WTC11 (cell line): Measurements from ENCODE around the gene OST4.
"Not testable (repeated sequence)": the region's sequence is repeated elsewhere in the genome, so short reads cannot be mapped to it uniquely, and the experiment has no call there.

Experiments used
- AFF4 ChIP-seq: sonication (generic); formaldehyde crosslinking; IDR thresholded peaks from 2 replicates; pipeline ENCODE4 v1.8.1; 2023; ENCODE audit warnings: mild to moderate bottlenecking, missing genetic modification reagents, borderline replicate concordance
- CBFB ChIP-seq: sonication (generic); formaldehyde crosslinking; IDR thresholded peaks from 2 replicates; pipeline ENCODE4 v1.8.1; 2022; ENCODE audit warnings: mild to moderate bottlenecking, low read depth, missing genetic modification reagents
- CTCF ChIP-seq: fragments of 200-600 bp; IDR thresholded peaks from 2 replicates; pipeline ENCODE4 v1.8.0; 2022; ENCODE audit warnings: antibody characterized with exemption
- IRF1 ChIP-seq: sonication (generic); formaldehyde crosslinking; IDR thresholded peaks from 2 replicates; pipeline ENCODE4 v1.8.0; 2023; ENCODE audit warnings: missing genetic modification reagents
- JUN ChIP-seq: sonication (generic); formaldehyde crosslinking; IDR thresholded peaks from 2 replicates; pipeline ENCODE4 v1.8.0; 2023; ENCODE audit warnings: mild to moderate bottlenecking, missing genetic modification reagents
- MAX ChIP-seq: sonication (generic); formaldehyde crosslinking; IDR thresholded peaks from 2 replicates; pipeline ENCODE4 v1.8.0; 2022; ENCODE audit warnings: mild to moderate bottlenecking, missing genetic modification reagents
- MYBL2 ChIP-seq: sonication (generic); formaldehyde crosslinking; IDR thresholded peaks from 2 replicates; pipeline ENCODE4 v1.8.1; 2023; ENCODE audit warnings: mild to moderate bottlenecking, moderate library complexity, missing genetic modification reagents
- NR3C1 ChIP-seq: sonication (generic); formaldehyde crosslinking; conservative IDR thresholded peaks from 2 replicates; pipeline ENCODE4 v1.8.1; 2023; ENCODE audit warnings: low read depth, mild to moderate bottlenecking, missing genetic modification reagents
- PREB ChIP-seq: sonication (generic); formaldehyde crosslinking; IDR thresholded peaks from 2 replicates; pipeline ENCODE4 v1.8.1; 2022; ENCODE audit warnings: mild to moderate bottlenecking, missing genetic modification reagents, moderate library complexity, borderline replicate concordance
- ZNF219 ChIP-seq: sonication (generic); formaldehyde crosslinking; IDR thresholded peaks from 2 replicates; pipeline ENCODE4 v1.8.0; 2023; ENCODE audit warnings: missing genetic modification reagents, mild to moderate bottlenecking, borderline replicate concordance
- ZNF263 ChIP-seq: sonication (generic); formaldehyde crosslinking; IDR thresholded peaks from 2 replicates; pipeline ENCODE4 v1.8.1; 2022; ENCODE audit warnings: low read depth, mild to moderate bottlenecking, moderate library complexity, missing genetic modification reagents
- ZNF416 ChIP-seq: fragments of 250-450 bp; sonication (Bioruptor Pico); IDR thresholded peaks from 2 replicates; pipeline ENCODE4 v1.9.0; 2021; ENCODE audit warnings: mild to moderate bottlenecking, inconsistent platforms
- ZNF425 ChIP-seq: fragments of 250-450 bp; sonication (Bioruptor Pico); conservative IDR thresholded peaks from 2 replicates; pipeline ENCODE4 v1.9.0; 2021; ENCODE audit warnings: mild to moderate bottlenecking

GRCh38 chr2:27075566-27075871 is 4.1 kb upstream of the OST4 start:
- TF ChIP-seq JUN (CRISPR knock-in tag); ZNF416 (CRISPR knock-in tag); ZNF219; IRF1 (CRISPR knock-in tag); ZNF425 (CRISPR knock-in tag); PREB (CRISPR knock-in tag); MAX (CRISPR knock-in tag); ZNF263 (CRISPR knock-in tag); CTCF; AFF4; CBFB; NR3C1; MYBL2 (CRISPR knock-in tag): not testable (repeated sequence)
